Measurements from ENCODE around the gene GMDS.

Gene GMDS

GRCh38 chr6:2208468-2208867, 36.9 kb downstream of the GMDS start:
- H3K4me1 ChIP-seq (ENCODE audit: control insufficient read depth, insufficient read depth, low read length, poor library complexity, severe bottlenecking) = no peaks in the 10 kb centered on the region
- WGBS, 2 experiments (ENCODE audit: insufficient coverage in 2 of 2) = no CpG with 5 or more reads among the region's 3 CpGs
- H3K9me3 ChIP-seq (ENCODE audit: control insufficient read depth, low read length) = no peaks in the 10 kb centered on the region
- H3K27ac ChIP-seq (ENCODE audit: low read depth, low read length, severe bottlenecking) = no peak overlapping the region
- H3K4me3 ChIP-seq (ENCODE audit: extremely low read depth, insufficient read depth, low read length, poor library complexity, severe bottlenecking) = no peak overlapping the region
- H3K36me3 ChIP-seq (ENCODE audit: control insufficient read depth, insufficient read depth, low read length) = no peaks in the 10 kb centered on the region

GRCh38 chr6:2205396-2205795, 40.0 kb downstream of the GMDS start:
- no peaks in the 10 kb centered on the region for H3K4me1 ChIP-seq (ENCODE audit: control insufficient read depth, insufficient read depth, low read length, poor library complexity, severe bottlenecking)
- H3K9me3 ChIP-seq (ENCODE audit: control insufficient read depth, low read length) = no peaks in the 10 kb centered on the region
- no peak overlapping the region for H3K4me3 ChIP-seq (ENCODE audit: extremely low read depth, insufficient read depth, low read length, poor library complexity, severe bottlenecking)
- H3K27ac ChIP-seq (ENCODE audit: low read depth, low read length, severe bottlenecking) = no peak overlapping the region
- 94 to 97% methylated on average over 2 to 3 of the region's 3 CpGs for WGBS, 2 experiments (ENCODE audit: insufficient coverage in 2 of 2)
- H3K36me3 ChIP-seq (ENCODE audit: control insufficient read depth, insufficient read depth, low read length) = no peaks in the 10 kb centered on the region

- H3K36me3 ChIP-seq (ENCODE audit: control insufficient read depth, insufficient read depth, low read length) = no peaks in the 10 kb centered on the region
- no peak overlapping the region for H3K4me3 ChIP-seq (ENCODE audit: extremely low read depth, insufficient read depth, low read length, poor library complexity, severe bottlenecking)
- no peak overlapping the region for H3K27ac ChIP-seq (ENCODE audit: low read depth, low read length, severe bottlenecking)
- no peaks in the 10 kb centered on the region for H3K9me3 ChIP-seq (ENCODE audit: control insufficient read depth, low read length)
- WGBS, 2 experiments (ENCODE audit: insufficient coverage in 2 of 2) = 73 to 80% methylated on average over 1 of the region's 2 CpGs
- H3K4me1 ChIP-seq (ENCODE audit: control insufficient read depth, insufficient read depth, low read length, poor library complexity, severe bottlenecking) = no peaks in the 10 kb centered on the region
Observed at GRCh38 chr6:2204272-2204671, 41.1 kb downstream of the GMDS start.

DNA sequence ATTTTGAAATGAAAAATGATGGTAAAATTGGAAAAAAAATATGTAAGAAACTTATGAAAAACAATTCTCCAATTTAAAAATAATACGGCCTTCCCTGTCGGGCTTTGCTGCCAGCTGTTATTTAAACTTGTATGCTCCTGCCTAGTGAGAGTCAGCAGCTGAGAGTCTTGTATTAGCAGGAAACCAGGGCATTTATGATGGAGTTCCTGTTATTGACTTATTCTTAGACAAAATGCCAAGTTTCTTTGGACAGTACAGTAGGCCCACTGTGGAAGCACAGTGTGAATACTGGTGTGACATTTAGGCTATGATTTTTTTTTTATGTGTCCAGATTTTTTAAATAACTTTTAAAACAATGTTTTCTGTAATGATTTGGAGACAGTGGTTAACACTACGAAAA, 42.1 kb downstream of the GMDS start:
- H3K9me3 ChIP-seq (ENCODE audit: control insufficient read depth, low read length) = no peaks in the 10 kb centered on the region
- no peaks in the 10 kb centered on the region for H3K36me3 ChIP-seq (ENCODE audit: control insufficient read depth, insufficient read depth, low read length)
- H3K4me1 ChIP-seq (ENCODE audit: control insufficient read depth, insufficient read depth, low read length, poor library complexity, severe bottlenecking) = no peaks in the 10 kb centered on the region
- no peak overlapping the region for H3K4me3 ChIP-seq (ENCODE audit: extremely low read depth, insufficient read depth, low read length, poor library complexity, severe bottlenecking)
- no peak overlapping the region for H3K27ac ChIP-seq (ENCODE audit: low read depth, low read length, severe bottlenecking)
- WGBS, 2 experiments (ENCODE audit: insufficient coverage in 2 of 2) = 100% methylated on average over 1 of the region's 3 CpGs; no CpG with 5 or more reads in 1 of the 2 experiments

DNA sequence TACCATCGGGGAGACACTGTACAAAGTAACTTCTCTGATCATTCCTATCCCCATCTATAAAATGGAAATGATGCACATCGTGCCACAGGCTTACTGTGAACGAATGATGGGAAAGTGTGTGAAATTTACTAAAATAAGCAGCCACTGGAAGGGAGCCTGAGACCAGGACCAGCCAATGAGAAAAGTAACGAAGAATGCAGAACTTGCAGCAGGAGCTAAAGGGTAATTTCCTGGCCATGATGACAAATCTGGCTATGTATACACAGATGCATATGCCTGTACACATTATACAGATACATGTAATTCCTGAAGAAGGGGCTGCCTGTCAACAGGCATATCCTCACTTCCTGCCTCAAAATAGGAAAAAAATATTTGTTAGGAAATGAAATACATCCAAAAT, 47.4 kb downstream of the GMDS start:
- Histone ChIP-seq H3K4me3 (ENCODE audit: extremely low read depth, insufficient read depth, low read length, poor library complexity, severe bottlenecking) (no peak overlapping the region), H3K4me1 (ENCODE audit: control insufficient read depth, insufficient read depth, low read length, poor library complexity, severe bottlenecking) (peaks cover 12% of the 10 kb centered on the region), H3K9me3 (ENCODE audit: control insufficient read depth, low read length) (no peaks in the 10 kb centered on the region), H3K36me3 (ENCODE audit: control insufficient read depth, insufficient read depth, low read length) (no peaks in the 10 kb centered on the region), H3K27ac (ENCODE audit: low read depth, low read length, severe bottlenecking) (no peak overlapping the region)
- WGBS, 2 experiments (ENCODE audit: insufficient coverage in 2 of 2) = 93 to 100% methylated on average over 1 to 2 of the region's 4 CpGs

DNA sequence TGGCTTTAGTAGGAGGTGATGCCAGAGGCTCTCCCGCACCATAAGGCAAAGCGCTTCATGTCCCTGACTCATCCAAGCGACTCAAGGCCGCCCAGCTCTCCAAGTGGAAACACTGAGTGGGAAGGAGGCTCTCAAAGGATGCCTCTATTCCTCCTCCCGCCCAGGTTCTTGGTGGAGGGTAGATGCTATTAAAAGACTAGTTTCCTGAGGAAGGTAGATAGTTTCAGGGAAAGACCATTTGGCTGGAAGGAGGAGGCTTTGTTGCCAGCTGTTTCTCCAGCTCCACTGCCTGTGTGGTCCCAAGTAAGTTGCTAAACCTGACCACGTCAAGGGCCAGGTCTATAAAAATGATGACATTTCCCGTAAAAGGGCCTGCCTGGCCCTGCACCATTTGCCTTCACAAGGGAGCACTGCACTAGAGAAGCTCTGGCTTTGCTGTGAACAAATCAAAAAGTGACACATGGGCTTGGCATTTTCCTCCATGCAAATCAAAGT, 48.2 kb downstream of the GMDS start:
- Histone ChIP-seq H3K9me3 (ENCODE audit: control insufficient read depth, low read length) (no peaks in the 10 kb centered on the region), H3K27ac (ENCODE audit: low read depth, low read length, severe bottlenecking) (peak overlapping the region; percentile 43), H3K4me1 (ENCODE audit: control insufficient read depth, insufficient read depth, low read length, poor library complexity, severe bottlenecking) (peaks cover 12% of the 10 kb centered on the region), H3K4me3 (ENCODE audit: extremely low read depth, insufficient read depth, low read length, poor library complexity, severe bottlenecking) (no peak overlapping the region), H3K36me3 (ENCODE audit: control insufficient read depth, insufficient read depth, low read length) (no peaks in the 10 kb centered on the region)
- WGBS, 2 experiments (ENCODE audit: insufficient coverage in 2 of 2) = 87 to 92% methylated on average over 5 of the region's 7 CpGs

DNA sequence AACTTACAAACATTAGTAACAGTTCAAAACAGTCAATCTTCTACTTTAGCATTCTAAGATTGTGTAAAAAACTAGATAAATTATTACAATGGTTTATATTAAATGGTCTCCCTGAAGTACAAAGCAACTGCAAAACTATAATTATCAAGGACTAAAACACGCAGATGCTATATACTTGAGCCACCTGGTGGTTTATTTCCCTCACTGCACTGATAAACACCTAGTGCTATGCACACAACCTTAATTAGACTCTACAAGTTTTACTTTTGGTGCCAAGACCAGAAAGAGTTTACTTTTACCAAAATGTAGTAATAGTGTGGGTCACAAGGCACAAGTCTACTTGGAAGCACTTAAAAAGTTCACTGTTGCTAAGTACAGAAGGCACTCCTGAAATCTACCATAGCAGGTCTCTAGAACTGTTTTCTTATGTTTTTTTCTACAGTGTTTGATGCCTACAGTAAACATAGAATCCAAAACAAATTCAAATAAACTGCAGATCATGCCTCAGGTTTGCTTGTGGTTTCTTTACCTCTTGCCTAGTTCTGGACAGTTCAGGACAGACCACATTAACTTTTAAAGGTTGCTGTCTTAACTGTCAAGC, 49.2 kb downstream of the GMDS start:
- Histone ChIP-seq H3K4me1 (ENCODE audit: control insufficient read depth, insufficient read depth, low read length, poor library complexity, severe bottlenecking) (peaks cover 12% of the 10 kb centered on the region), H3K9me3 (ENCODE audit: control insufficient read depth, low read length) (no peaks in the 10 kb centered on the region), H3K27ac (ENCODE audit: low read depth, low read length, severe bottlenecking) (no peak overlapping the region), H3K36me3 (ENCODE audit: control insufficient read depth, insufficient read depth, low read length) (no peaks in the 10 kb centered on the region), H3K4me3 (ENCODE audit: extremely low read depth, insufficient read depth, low read length, poor library complexity, severe bottlenecking) (no peak overlapping the region)
- WGBS, 2 experiments (ENCODE audit: insufficient coverage in 2 of 2) = 43% methylated on average over 1 of the region's 1 CpG; no CpG with 5 or more reads in 1 of the 2 experiments

- Histone ChIP-seq H3K4me3 (ENCODE audit: extremely low read depth, insufficient read depth, low read length, poor library complexity, severe bottlenecking) (no peak overlapping the region), H3K4me1 (ENCODE audit: control insufficient read depth, insufficient read depth, low read length, poor library complexity, severe bottlenecking) (peaks cover 12% of the 10 kb centered on the region), H3K27ac (ENCODE audit: low read depth, low read length, severe bottlenecking) (no peak overlapping the region), H3K36me3 (ENCODE audit: control insufficient read depth, insufficient read depth, low read length) (no peaks in the 10 kb centered on the region), H3K9me3 (ENCODE audit: control insufficient read depth, low read length) (no peaks in the 10 kb centered on the region)
- WGBS, 2 experiments (ENCODE audit: insufficient coverage in 2 of 2) = 88% methylated on average over 1 to 3 of the region's 4 CpGs
Observed at GRCh38 chr6:2194643-2195042, 50.8 kb downstream of the GMDS start.

DNA sequence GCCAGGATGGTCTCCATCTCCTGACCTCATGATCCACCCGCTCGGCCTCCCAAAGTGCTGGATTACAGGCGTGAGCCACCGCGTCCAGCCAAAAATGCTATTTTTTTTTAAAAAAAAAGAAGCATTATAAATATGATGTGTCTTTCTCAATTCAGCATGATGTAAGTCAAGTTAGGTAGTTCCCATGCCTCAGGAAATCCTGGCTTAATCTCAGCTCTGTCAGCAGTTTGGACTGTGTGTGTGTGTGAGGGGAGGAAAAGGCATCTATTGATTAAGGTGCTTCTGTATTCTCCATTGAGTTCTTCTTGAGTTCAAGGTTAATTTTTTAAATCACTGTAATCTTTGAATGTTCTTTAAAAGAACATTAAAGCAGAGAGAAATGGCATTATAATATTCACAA, 51.5 kb downstream of the GMDS start:
- H3K9me3 ChIP-seq (ENCODE audit: control insufficient read depth, low read length) = no peaks in the 10 kb centered on the region
- H3K4me1 ChIP-seq (ENCODE audit: control insufficient read depth, insufficient read depth, low read length, poor library complexity, severe bottlenecking) = peaks cover 12% of the 10 kb centered on the region
- H3K4me3 ChIP-seq (ENCODE audit: extremely low read depth, insufficient read depth, low read length, poor library complexity, severe bottlenecking) = no peak overlapping the region
- no peaks in the 10 kb centered on the region for H3K36me3 ChIP-seq (ENCODE audit: control insufficient read depth, insufficient read depth, low read length)
- WGBS, 2 experiments (ENCODE audit: insufficient coverage in 2 of 2) = 100% methylated on average over 4 of the region's 5 CpGs; no CpG with 5 or more reads in 1 of the 2 experiments
- no peak overlapping the region for H3K27ac ChIP-seq (ENCODE audit: low read depth, low read length, severe bottlenecking)

- Histone ChIP-seq H3K4me1 (ENCODE audit: control insufficient read depth, insufficient read depth, low read length, poor library complexity, severe bottlenecking) (peaks cover 10% of the 10 kb centered on the region), H3K9me3 (ENCODE audit: control insufficient read depth, low read length) (no peaks in the 10 kb centered on the region), H3K36me3 (ENCODE audit: control insufficient read depth, insufficient read depth, low read length) (no peaks in the 10 kb centered on the region), H3K27ac (ENCODE audit: low read depth, low read length, severe bottlenecking) (no peak overlapping the region), H3K4me3 (ENCODE audit: extremely low read depth, insufficient read depth, low read length, poor library complexity, severe bottlenecking) (no peak overlapping the region)
- WGBS, 2 experiments (ENCODE audit: insufficient coverage in 2 of 2) = 92% methylated on average over 2 of the region's 5 CpGs; no CpG with 5 or more reads in 1 of the 2 experiments
Observed at GRCh38 chr6:2192976-2193375, 52.4 kb downstream of the GMDS start.

- Histone ChIP-seq H3K9me3 (ENCODE audit: control insufficient read depth, low read length) (no peaks in the 10 kb centered on the region), H3K27ac (ENCODE audit: low read depth, low read length, severe bottlenecking) (no peak overlapping the region), H3K4me1 (ENCODE audit: control insufficient read depth, insufficient read depth, low read length, poor library complexity, severe bottlenecking) (no peaks in the 10 kb centered on the region), H3K36me3 (ENCODE audit: control insufficient read depth, insufficient read depth, low read length) (no peaks in the 10 kb centered on the region), H3K4me3 (ENCODE audit: extremely low read depth, insufficient read depth, low read length, poor library complexity, severe bottlenecking) (no peak overlapping the region)
- 94 to 95% methylated on average over 7 to 9 of the region's 9 CpGs for WGBS, 2 experiments (ENCODE audit: insufficient coverage in 2 of 2)
Observed at GRCh38 chr6:2191390-2191740, 54.0 kb downstream of the GMDS start.
